PC-3 (cell line): Measurements from ENCODE around the gene CSRNP3. TPM values are rescaled to one million over a fixed set of nuclear protein-coding genes. Genes with fewer than 3 reads are reported as not detected.

Source experiments
- ATAC-seq: fragments of 200-7000 bp; cut with Tn5 transposase; 2 replicates; pipeline ENCODE4 v1.9.1; 2020; ENCODE audit warnings: mild to moderate bottlenecking, moderate library complexity
- BruUV-seq: library from RNA; stranded (reverse); fragments of 400-500 nt; replicated peaks from 2 replicates; lab custom pipeline; 2021; lab: Mats Ljungman, UMichigan
- CTCF ChIA-PET: fragments of 300-600 bp; sonication (Branson Sonifier 250); formaldehyde crosslinking; loops from one replicate; lab custom pipeline; 2022; ENCODE audit warnings: antibody characterized with exemption; lab: Charles Lee
- POLR2A ChIA-PET: fragments of 300-600 bp; sonication (Branson Sonifier 250); formaldehyde crosslinking; loops from one replicate; lab custom pipeline; 2022; ENCODE audit warnings: antibody characterized with exemption; ENCODE audit not compliant: unreplicated experiment; lab: Charles Lee
- DNase-seq: peaks from one replicate; pipeline ENCODE4 v3.0.0-alpha.2; 2015
- H2AFZ ChIP-seq: fragments of 300-600 bp; sonication (generic); 2 replicates; pipeline ENCODE4 v1.6.0; 2016; ENCODE audit warnings: antibody characterized with exemption, low read length
- H3F3A ChIP-seq: fragments of 300-600 bp; sonication (generic); one replicate; pipeline ENCODE4 v1.6.0; 2017; ENCODE audit warnings: antibody characterized with exemption, low read length, control low read depth, mild to moderate bottlenecking; ENCODE audit not compliant: unreplicated experiment
- H3K27ac ChIP-seq: fragments of 300-600 bp; sonication (generic); 2 replicates; pipeline ENCODE4 v1.5.1; 2016; ENCODE audit warnings: mild to moderate bottlenecking, low read length
- H3K27me3 ChIP-seq: fragments of 300-600 bp; sonication (generic); 2 replicates; pipeline ENCODE4 v1.6.1; 2016; ENCODE audit warnings: low read length, mixed read lengths
- H3K36me3 ChIP-seq: fragments of 300-600 bp; sonication (generic); 2 replicates; pipeline ENCODE4 v1.6.1; 2016; ENCODE audit warnings: low read depth, mixed run types, low read length, mixed read lengths
- H3K4me1 ChIP-seq: fragments of 300-600 bp; sonication (generic); 2 replicates; pipeline ENCODE4 v1.5.1; 2016; ENCODE audit warnings: low read length; ENCODE audit not compliant: insufficient read depth
- H3K4me2 ChIP-seq: fragments of 300-600 bp; sonication (generic); 2 replicates; pipeline ENCODE4 v1.6.0; 2016; ENCODE audit warnings: low read length
- H3K4me3 ChIP-seq: fragments of 300-600 bp; sonication (generic); 2 replicates; pipeline ENCODE4 v1.5.1; 2016; ENCODE audit warnings: mild to moderate bottlenecking, low read length, mixed read lengths
- H3K79me2 ChIP-seq: fragments of 300-600 bp; sonication (generic); 2 replicates; pipeline ENCODE4 v1.6.1; 2017; ENCODE audit warnings: low read length, mixed read lengths
- H3K9ac ChIP-seq: fragments of 300-600 bp; sonication (generic); 2 replicates; pipeline ENCODE4 v1.6.0; 2016; ENCODE audit warnings: mild to moderate bottlenecking, low read length
- H3K9me2 ChIP-seq: fragments of 300-600 bp; sonication (generic); replicated peaks from 2 replicates; pipeline ENCODE4 v1.6.1; 2016; ENCODE audit warnings: mixed run types, low read length, mixed read lengths
- H3K9me3 ChIP-seq: fragments of 300-600 bp; sonication (generic); 2 replicates; pipeline ENCODE4 v1.6.1; 2016; ENCODE audit warnings: low read length, mixed read lengths
- H4K20me1 ChIP-seq: fragments of 300-600 bp; sonication (generic); 2 replicates; pipeline ENCODE4 v1.6.1; 2016; ENCODE audit warnings: low read length, mixed read lengths
- EZH2 ChIP-seq: fragments of 300-600 bp; sonication (generic); IDR thresholded peaks from one replicate; pipeline ENCODE4 v1.6.1; 2017; ENCODE audit warnings: antibody characterized with exemption, mild to moderate bottlenecking, low read length; ENCODE audit not compliant: unreplicated experiment
- EZH2phosphoT487 ChIP-seq: fragments of 300-600 bp; sonication (generic); IDR thresholded peaks from 2 replicates; pipeline ENCODE4 v1.6.1; 2018; ENCODE audit warnings: mild to moderate bottlenecking, antibody characterized with exemption, low read length, borderline replicate concordance
- intact Hi-C: fragments of 100-400 bp; cut with micrococcal nuclease; formaldehyde crosslinking; loops from 2 replicates; pipeline ENCODE4 v1.9.0; 2023
- total RNA-seq: library from RNA; depleted of rRNA; stranded (reverse); fragments of >200 nt; gene quantifications from 2 replicates; pipeline ENCODE4 v1.2.3, GENCODE V29; 2014
- TF ChIP-seq, protein P1 (sequence below): fragments of 300-600 bp; sonication (generic); conservative IDR thresholded peaks from 2 replicates; pipeline ENCODE4 v1.5.1; 2017; ENCODE audit warnings: antibody characterized with exemption, low read depth, mild to moderate bottlenecking, low read length

Gene CSRNP3
- total RNA-seq, 1 experiment from 2014 or later = 2.2 TPM

DNA sequence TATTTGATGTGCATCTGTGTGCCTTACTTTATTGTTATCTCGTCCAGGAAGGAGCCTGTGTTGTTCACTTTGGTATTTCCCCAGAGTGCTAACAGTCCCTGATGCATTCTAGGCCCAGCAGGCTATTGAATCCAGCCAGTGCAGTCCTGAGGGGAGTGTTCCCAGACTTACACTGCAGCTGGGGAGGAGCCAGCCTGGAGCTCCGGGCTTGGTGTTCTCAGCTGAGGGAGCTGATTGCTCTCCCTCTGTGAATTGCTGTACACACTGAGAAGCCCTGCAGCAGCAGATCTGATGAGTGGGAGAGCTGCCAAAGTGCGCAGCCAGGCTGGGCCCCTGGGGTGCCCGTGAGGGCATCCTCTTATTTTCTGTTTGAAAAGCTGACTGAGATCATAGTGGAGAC, 165.4 kb downstream of the CSRNP3 start:
- CTCF ChIA-PET = no interaction called here
- TF ChIP-seq EZH2phosphoT487 (no peak), EZH2 (no peak)
- TF ChIP-seq, protein P1, sequence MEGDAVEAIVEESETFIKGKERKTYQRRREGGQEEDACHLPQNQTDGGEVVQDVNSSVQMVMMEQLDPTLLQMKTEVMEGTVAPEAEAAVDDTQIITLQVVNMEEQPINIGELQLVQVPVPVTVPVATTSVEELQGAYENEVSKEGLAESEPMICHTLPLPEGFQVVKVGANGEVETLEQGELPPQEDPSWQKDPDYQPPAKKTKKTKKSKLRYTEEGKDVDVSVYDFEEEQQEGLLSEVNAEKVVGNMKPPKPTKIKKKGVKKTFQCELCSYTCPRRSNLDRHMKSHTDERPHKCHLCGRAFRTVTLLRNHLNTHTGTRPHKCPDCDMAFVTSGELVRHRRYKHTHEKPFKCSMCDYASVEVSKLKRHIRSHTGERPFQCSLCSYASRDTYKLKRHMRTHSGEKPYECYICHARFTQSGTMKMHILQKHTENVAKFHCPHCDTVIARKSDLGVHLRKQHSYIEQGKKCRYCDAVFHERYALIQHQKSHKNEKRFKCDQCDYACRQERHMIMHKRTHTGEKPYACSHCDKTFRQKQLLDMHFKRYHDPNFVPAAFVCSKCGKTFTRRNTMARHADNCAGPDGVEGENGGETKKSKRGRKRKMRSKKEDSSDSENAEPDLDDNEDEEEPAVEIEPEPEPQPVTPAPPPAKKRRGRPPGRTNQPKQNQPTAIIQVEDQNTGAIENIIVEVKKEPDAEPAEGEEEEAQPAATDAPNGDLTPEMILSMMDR = no peak
- H3K4me1 ChIP-seq = peaks cover 8% of the 10 kb centered on the region; the same call in 1 of the 2 replicates
- no peaks in the 10 kb centered on the region for H3F3A ChIP-seq
- H3K9me3 ChIP-seq = no peaks in the 10 kb centered on the region
- DNase-seq = no peak
- H3K79me2 ChIP-seq = no peaks in the 10 kb centered on the region
- no peak overlapping the region for H3K9ac ChIP-seq
- intact Hi-C loops = no loop called here
- H3K4me2 ChIP-seq = no peak overlapping the region
- no peaks in the 10 kb centered on the region for H3K36me3 ChIP-seq
- no peak overlapping the region for H3K27ac ChIP-seq
- BruUV-seq = no TSS peak
- POLR2A ChIA-PET = no interaction called here
- H3K4me3 ChIP-seq = no peak overlapping the region
- no peaks in the 10 kb centered on the region for H4K20me1 ChIP-seq
- no peak for ATAC-seq
- no peaks in the 10 kb centered on the region for H3K9me2 ChIP-seq
- H2AFZ ChIP-seq = no peak overlapping the region
- no peaks in the 10 kb centered on the region for H3K27me3 ChIP-seq

DNA sequence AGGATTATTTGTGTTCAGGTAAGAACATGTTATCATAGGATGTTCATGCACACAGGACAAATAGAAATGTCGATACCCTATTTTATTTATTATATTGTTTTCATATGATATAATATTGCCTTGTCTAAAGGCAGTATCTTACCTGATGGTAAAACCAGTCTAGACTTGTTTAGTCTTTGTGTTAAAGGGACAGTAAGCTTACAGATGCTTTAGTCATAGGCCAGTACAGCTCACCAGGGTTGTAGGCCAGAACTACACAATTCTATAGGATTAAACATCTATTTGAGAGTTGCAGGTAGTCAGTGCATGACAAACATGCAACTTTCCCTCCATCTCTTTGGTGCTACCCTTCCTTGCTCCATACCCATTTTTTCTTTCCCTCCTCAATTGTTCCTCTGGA, 166.0 kb downstream of the CSRNP3 start:
- H3K27ac ChIP-seq = no peak overlapping the region
- intact Hi-C loops = no loop called here
- H3K79me2 ChIP-seq = no peaks in the 10 kb centered on the region
- CTCF ChIA-PET = no interaction called here
- no peak; the same call in 1 of the 2 replicates for ATAC-seq
- no peaks in the 10 kb centered on the region for H3K27me3 ChIP-seq
- H2AFZ ChIP-seq = no peak overlapping the region
- H4K20me1 ChIP-seq = no peaks in the 10 kb centered on the region
- no peak for TF ChIP-seq EZH2
- TF ChIP-seq, protein P1 = no peak
- no peak for TF ChIP-seq EZH2phosphoT487
- DNase-seq = no peak
- H3F3A ChIP-seq = no peaks in the 10 kb centered on the region
- POLR2A ChIA-PET = no interaction called here
- no peak overlapping the region for H3K4me3 ChIP-seq
- H3K4me1 ChIP-seq = peaks cover 8% of the 10 kb centered on the region; the same call in 1 of the 2 replicates
- no peaks in the 10 kb centered on the region for H3K9me2 ChIP-seq
- no peak overlapping the region for H3K4me2 ChIP-seq
- no peaks in the 10 kb centered on the region for H3K36me3 ChIP-seq
- no peak overlapping the region for H3K9ac ChIP-seq
- no TSS peak for BruUV-seq
- H3K9me3 ChIP-seq = no peaks in the 10 kb centered on the region

DNA sequence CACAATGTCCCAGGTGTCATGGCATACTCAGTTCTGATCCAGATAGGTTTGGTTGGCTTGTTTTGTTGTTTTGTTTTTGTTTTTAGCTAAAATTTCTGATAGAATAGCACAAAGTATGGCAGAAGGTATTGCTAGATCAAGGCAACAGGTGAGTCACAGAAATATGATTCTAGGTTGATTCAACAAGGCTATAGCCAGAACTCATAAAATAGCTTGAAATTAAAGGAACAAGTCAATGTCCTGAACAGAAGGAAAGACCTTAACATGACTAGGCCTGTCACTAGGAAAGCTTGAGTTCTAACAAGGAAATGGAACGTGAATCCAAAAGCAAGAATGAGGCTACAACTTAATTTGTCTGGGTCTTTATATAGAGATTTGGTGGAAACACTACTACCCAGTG, 167.5 kb downstream of the CSRNP3 start:
- no TSS peak for BruUV-seq

More for the DNA sequence above, 167.5 kb downstream of the CSRNP3 start:
- Histone ChIP-seq H3K27ac (no peak overlapping the region), H2AFZ (no peak overlapping the region), H3K9me3 (no peaks in the 10 kb centered on the region), H3K9ac (no peak overlapping the region), H3K27me3 (no peaks in the 10 kb centered on the region), H3K4me2 (no peak overlapping the region), H3K9me2 (no peaks in the 10 kb centered on the region), H3K36me3 (no peaks in the 10 kb centered on the region), H3K4me3 (no peak overlapping the region), H3F3A (no peaks in the 10 kb centered on the region), H3K79me2 (no peaks in the 10 kb centered on the region), H3K4me1 (peaks cover 8% of the 10 kb centered on the region; the same call in 1 of the 2 replicates), H4K20me1 (no peaks in the 10 kb centered on the region)
- POLR2A ChIA-PET = interaction anchor here (0.6 kb wide), 1 partner anchor 262 kb away, joined by 3 read pairs; no protein-coding TSS in a partner anchor
- intact Hi-C loops = no loop called here
- DNase-seq (peak; percentile 32), ATAC-seq (peak; percentile 58)
- TF ChIP-seq, protein P1 = no peak
- no peak for TF ChIP-seq EZH2phosphoT487
- no peak for TF ChIP-seq EZH2
- CTCF ChIA-PET = no interaction called here
